PC-3 (cell line): ENCODE measurements around the gene SLC2A4. TPM values are rescaled to one million over a fixed set of nuclear protein-coding genes. Genes with fewer than 3 reads are reported as not detected.

Experiments
- ATAC-seq: fragments of 200-7000 bp; cut with Tn5 transposase; 2 replicates; pipeline ENCODE4 v1.9.1; 2020; ENCODE audit warnings: mild to moderate bottlenecking, moderate library complexity
- BruUV-seq: library from RNA; stranded (reverse); fragments of 400-500 nt; replicated peaks from 2 replicates; lab custom pipeline; 2021; lab: Mats Ljungman, UMichigan
- CTCF ChIA-PET: fragments of 300-600 bp; sonication (Branson Sonifier 250); formaldehyde crosslinking; loops from one replicate; lab custom pipeline; 2022; ENCODE audit warnings: antibody characterized with exemption; lab: Charles Lee
- POLR2A ChIA-PET: fragments of 300-600 bp; sonication (Branson Sonifier 250); formaldehyde crosslinking; loops from one replicate; lab custom pipeline; 2022; ENCODE audit warnings: antibody characterized with exemption; ENCODE audit not compliant: unreplicated experiment; lab: Charles Lee
- DNase-seq: peaks from one replicate; pipeline ENCODE4 v3.0.0-alpha.2; 2015
- H2AFZ ChIP-seq: fragments of 300-600 bp; sonication (generic); 2 replicates; pipeline ENCODE4 v1.6.0; 2016; ENCODE audit warnings: antibody characterized with exemption, low read length
- H3F3A ChIP-seq: fragments of 300-600 bp; sonication (generic); one replicate; pipeline ENCODE4 v1.6.0; 2017; ENCODE audit warnings: antibody characterized with exemption, low read length, control low read depth, mild to moderate bottlenecking; ENCODE audit not compliant: unreplicated experiment
- H3K27ac ChIP-seq: fragments of 300-600 bp; sonication (generic); 2 replicates; pipeline ENCODE4 v1.5.1; 2016; ENCODE audit warnings: mild to moderate bottlenecking, low read length
- H3K27me3 ChIP-seq: fragments of 300-600 bp; sonication (generic); 2 replicates; pipeline ENCODE4 v1.6.1; 2016; ENCODE audit warnings: low read length, mixed read lengths
- H3K36me3 ChIP-seq: fragments of 300-600 bp; sonication (generic); 2 replicates; pipeline ENCODE4 v1.6.1; 2016; ENCODE audit warnings: low read depth, mixed run types, low read length, mixed read lengths
- H3K4me1 ChIP-seq: fragments of 300-600 bp; sonication (generic); 2 replicates; pipeline ENCODE4 v1.5.1; 2016; ENCODE audit warnings: low read length; ENCODE audit not compliant: insufficient read depth
- H3K4me2 ChIP-seq: fragments of 300-600 bp; sonication (generic); 2 replicates; pipeline ENCODE4 v1.6.0; 2016; ENCODE audit warnings: low read length
- H3K4me3 ChIP-seq: fragments of 300-600 bp; sonication (generic); 2 replicates; pipeline ENCODE4 v1.5.1; 2016; ENCODE audit warnings: mild to moderate bottlenecking, low read length, mixed read lengths
- H3K79me2 ChIP-seq: fragments of 300-600 bp; sonication (generic); 2 replicates; pipeline ENCODE4 v1.6.1; 2017; ENCODE audit warnings: low read length, mixed read lengths
- H3K9ac ChIP-seq: fragments of 300-600 bp; sonication (generic); 2 replicates; pipeline ENCODE4 v1.6.0; 2016; ENCODE audit warnings: mild to moderate bottlenecking, low read length
- H3K9me2 ChIP-seq: fragments of 300-600 bp; sonication (generic); replicated peaks from 2 replicates; pipeline ENCODE4 v1.6.1; 2016; ENCODE audit warnings: mixed run types, low read length, mixed read lengths
- H3K9me3 ChIP-seq: fragments of 300-600 bp; sonication (generic); 2 replicates; pipeline ENCODE4 v1.6.1; 2016; ENCODE audit warnings: low read length, mixed read lengths
- H4K20me1 ChIP-seq: fragments of 300-600 bp; sonication (generic); 2 replicates; pipeline ENCODE4 v1.6.1; 2016; ENCODE audit warnings: low read length, mixed read lengths
- EZH2 ChIP-seq: fragments of 300-600 bp; sonication (generic); IDR thresholded peaks from one replicate; pipeline ENCODE4 v1.6.1; 2017; ENCODE audit warnings: antibody characterized with exemption, mild to moderate bottlenecking, low read length; ENCODE audit not compliant: unreplicated experiment
- EZH2phosphoT487 ChIP-seq: fragments of 300-600 bp; sonication (generic); IDR thresholded peaks from 2 replicates; pipeline ENCODE4 v1.6.1; 2018; ENCODE audit warnings: mild to moderate bottlenecking, antibody characterized with exemption, low read length, borderline replicate concordance
- intact Hi-C: fragments of 100-400 bp; cut with micrococcal nuclease; formaldehyde crosslinking; loops from 2 replicates; pipeline ENCODE4 v1.9.0; 2023
- total RNA-seq: library from RNA; depleted of rRNA; stranded (reverse); fragments of >200 nt; gene quantifications from 2 replicates; pipeline ENCODE4 v1.2.3, GENCODE V29; 2014
- TF ChIP-seq, protein P1 (sequence below): fragments of 300-600 bp; sonication (generic); conservative IDR thresholded peaks from 2 replicates; pipeline ENCODE4 v1.5.1; 2017; ENCODE audit warnings: antibody characterized with exemption, low read depth, mild to moderate bottlenecking, low read length

SLC2A4 gene
- total RNA-seq, 1 experiment from 2014 or later = 0.29 TPM

DNA sequence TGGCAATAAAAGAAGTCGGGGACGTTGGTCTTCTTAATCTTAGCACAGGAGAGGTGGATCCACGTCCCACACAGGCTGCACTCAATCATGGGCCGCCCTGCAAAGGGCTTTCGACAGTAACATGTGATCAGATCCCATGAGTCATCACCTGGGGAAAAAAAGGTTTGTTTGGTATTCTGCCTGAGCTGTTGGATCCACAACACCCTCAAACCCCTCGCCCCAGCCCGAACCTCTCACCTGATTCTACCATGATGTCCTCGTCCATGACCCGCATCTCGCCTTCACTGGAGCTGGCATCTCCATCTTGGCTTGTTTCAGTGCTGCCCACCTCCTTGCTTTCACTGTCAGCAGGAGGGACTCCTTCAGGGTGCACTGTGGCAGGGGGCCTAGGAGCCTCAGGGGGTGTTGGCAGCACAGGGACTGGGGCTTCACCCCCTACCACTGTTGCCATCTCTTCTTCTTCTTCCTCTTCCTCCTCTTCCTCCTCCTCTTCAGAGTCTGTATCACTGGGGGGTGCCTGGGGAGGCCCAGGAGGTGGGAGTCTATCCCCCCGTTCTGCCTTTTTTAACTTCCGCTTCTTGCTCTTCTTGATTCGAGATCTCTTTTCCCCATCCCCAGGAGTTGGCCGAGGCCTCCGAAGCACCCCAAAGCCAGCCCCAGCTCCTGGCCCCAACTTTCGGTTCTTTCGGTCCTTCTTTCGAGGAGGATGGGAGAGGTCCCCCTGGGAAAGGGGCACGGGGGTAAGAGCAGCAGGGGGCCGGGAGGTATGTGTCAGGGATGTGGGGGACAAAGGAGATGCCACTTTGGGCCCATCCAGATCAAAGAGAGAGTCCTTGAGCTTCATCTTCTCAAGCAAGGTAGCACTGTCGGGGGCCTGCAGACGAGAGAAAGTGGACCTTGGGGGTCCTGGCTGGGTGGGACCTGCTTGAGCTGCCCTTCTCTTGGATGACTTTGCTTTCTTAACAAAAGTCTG is 45.5 kb upstream of the SLC2A4 start:
- Histone ChIP-seq H3K4me3 (no peak overlapping the region), H3K79me2 (peaks cover 75% of the 10 kb centered on the region), H3K27ac (peak overlapping the region; percentile 64; the same call in 1 of the 2 replicates), H3F3A (peaks cover 8% of the 10 kb centered on the region), H3K36me3 (peaks cover 13% of the 10 kb centered on the region; the same call in 1 of the 2 replicates), H4K20me1 (peaks cover 8% of the 10 kb centered on the region; the same call in 1 of the 2 replicates), H3K27me3 (no peaks in the 10 kb centered on the region), H3K9me2 (no peaks in the 10 kb centered on the region), H3K4me1 (peaks cover 45% of the 10 kb centered on the region), H3K9ac (no peak overlapping the region), H3K4me2 (peak overlapping the region; percentile 83; the same call in 1 of the 2 replicates), H3K9me3 (no peaks in the 10 kb centered on the region), H2AFZ (no peak overlapping the region)
- intact Hi-C loops = loop anchor here (2.0 kb wide), 1 partner anchor 15 kb away; no protein-coding TSS in a partner anchor
- DNase-seq (peak; percentile 52), ATAC-seq (no peak)
- TF ChIP-seq, protein P1, sequence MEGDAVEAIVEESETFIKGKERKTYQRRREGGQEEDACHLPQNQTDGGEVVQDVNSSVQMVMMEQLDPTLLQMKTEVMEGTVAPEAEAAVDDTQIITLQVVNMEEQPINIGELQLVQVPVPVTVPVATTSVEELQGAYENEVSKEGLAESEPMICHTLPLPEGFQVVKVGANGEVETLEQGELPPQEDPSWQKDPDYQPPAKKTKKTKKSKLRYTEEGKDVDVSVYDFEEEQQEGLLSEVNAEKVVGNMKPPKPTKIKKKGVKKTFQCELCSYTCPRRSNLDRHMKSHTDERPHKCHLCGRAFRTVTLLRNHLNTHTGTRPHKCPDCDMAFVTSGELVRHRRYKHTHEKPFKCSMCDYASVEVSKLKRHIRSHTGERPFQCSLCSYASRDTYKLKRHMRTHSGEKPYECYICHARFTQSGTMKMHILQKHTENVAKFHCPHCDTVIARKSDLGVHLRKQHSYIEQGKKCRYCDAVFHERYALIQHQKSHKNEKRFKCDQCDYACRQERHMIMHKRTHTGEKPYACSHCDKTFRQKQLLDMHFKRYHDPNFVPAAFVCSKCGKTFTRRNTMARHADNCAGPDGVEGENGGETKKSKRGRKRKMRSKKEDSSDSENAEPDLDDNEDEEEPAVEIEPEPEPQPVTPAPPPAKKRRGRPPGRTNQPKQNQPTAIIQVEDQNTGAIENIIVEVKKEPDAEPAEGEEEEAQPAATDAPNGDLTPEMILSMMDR = no peak
- TF ChIP-seq EZH2 (no peak), EZH2phosphoT487 (no peak)
- BruUV-seq = TSS peak; percentile 1
- POLR2A ChIA-PET = no interaction called here
- CTCF ChIA-PET = no interaction called here

DNA sequence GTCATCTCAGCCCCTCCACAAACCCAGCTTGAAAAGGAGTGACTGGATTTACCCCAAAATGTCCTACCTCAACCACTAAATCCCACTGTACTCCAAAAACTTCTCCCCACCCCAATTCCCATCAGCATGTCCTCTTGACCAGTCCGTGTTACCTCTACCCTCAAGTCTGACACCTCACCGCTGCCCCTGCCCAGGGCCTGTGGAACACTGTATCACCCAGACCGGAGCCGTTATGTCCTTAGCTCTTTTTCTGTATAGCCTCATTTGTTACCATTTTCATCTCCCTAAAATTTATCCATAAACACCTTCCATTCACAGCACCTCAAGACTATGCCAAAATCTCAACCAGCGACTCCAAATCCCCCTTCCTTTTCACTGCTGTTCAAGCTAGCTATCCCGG is 44.7 kb upstream of the SLC2A4 start:
- no peak overlapping the region for H2AFZ ChIP-seq
- peaks cover 49% of the 10 kb centered on the region for H3K4me1 ChIP-seq
- ATAC-seq (no peak), DNase-seq (no peak)
- peak overlapping the region; percentile 89 for H3K9ac ChIP-seq
- H3K36me3 ChIP-seq = peaks cover 13% of the 10 kb centered on the region; the same call in 1 of the 2 replicates
- TF ChIP-seq EZH2 (no peak), EZH2phosphoT487 (no peak)
- TF ChIP-seq, protein P1 = no peak
- H3K79me2 ChIP-seq = peaks cover 75% of the 10 kb centered on the region
- H3K4me3 ChIP-seq = peak overlapping the region; percentile 96; the same call in 1 of the 2 replicates
- H3K27me3 ChIP-seq = no peaks in the 10 kb centered on the region
- peak overlapping the region; percentile 81 for H3K4me2 ChIP-seq
- peaks cover 8% of the 10 kb centered on the region for H3F3A ChIP-seq
- BruUV-seq = no TSS peak
- intact Hi-C loops = no loop called here
- H3K27ac ChIP-seq = no peak overlapping the region
- ChIA-PET CTCF (no interaction called here), POLR2A (no interaction called here)
- H3K9me2 ChIP-seq = no peaks in the 10 kb centered on the region
- no peaks in the 10 kb centered on the region for H3K9me3 ChIP-seq
- H4K20me1 ChIP-seq = peaks cover 8% of the 10 kb centered on the region; the same call in 1 of the 2 replicates
